MM.1S (cell line): ENCODE data around the gene CYP19A1.

ENCODE experiments used
- EZH2 ChIP-seq: fragments of 300-600 bp; sonication (generic); optimal IDR thresholded peaks from 2 replicates; pipeline ENCODE3; 2017; ENCODE audit warnings: low read depth, mild to moderate bottlenecking, antibody characterized with exemption, low read length, mixed read lengths
- EZH2phosphoT487 ChIP-seq: fragments of 300-600 bp; sonication (generic); IDR thresholded peaks from 2 replicates; pipeline ENCODE4 v1.6.1; 2018; ENCODE audit warnings: antibody characterized with exemption, low read length
- TF ChIP-seq, protein P1 (sequence below): fragments of 300-600 bp; sonication (generic); IDR thresholded peaks from 2 replicates; pipeline ENCODE4 v1.5.1; 2016; ENCODE audit warnings: antibody characterized with exemption, low read length, mixed read lengths

DNA sequence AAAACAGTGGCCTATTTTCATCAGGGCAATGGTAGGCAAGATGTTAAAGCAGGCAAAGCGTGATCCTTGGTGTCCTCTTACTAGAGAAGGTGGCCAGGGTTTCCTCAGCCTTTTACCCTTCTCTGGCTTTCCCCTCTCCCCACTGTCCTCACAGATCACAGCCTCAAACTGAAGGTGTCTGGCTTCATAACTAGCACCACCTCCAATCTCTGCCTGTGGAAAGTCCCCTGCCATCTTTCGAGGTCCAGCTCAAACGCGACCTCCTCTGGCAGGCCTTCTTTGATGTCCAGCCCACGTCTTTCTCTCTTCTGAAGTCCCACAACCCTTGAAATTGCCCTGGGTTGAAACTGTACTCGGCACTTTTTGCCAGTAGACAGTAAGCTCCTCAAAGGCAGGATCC, 35.9 kb downstream of the CYP19A1 start:
- TF ChIP-seq, protein P1, sequence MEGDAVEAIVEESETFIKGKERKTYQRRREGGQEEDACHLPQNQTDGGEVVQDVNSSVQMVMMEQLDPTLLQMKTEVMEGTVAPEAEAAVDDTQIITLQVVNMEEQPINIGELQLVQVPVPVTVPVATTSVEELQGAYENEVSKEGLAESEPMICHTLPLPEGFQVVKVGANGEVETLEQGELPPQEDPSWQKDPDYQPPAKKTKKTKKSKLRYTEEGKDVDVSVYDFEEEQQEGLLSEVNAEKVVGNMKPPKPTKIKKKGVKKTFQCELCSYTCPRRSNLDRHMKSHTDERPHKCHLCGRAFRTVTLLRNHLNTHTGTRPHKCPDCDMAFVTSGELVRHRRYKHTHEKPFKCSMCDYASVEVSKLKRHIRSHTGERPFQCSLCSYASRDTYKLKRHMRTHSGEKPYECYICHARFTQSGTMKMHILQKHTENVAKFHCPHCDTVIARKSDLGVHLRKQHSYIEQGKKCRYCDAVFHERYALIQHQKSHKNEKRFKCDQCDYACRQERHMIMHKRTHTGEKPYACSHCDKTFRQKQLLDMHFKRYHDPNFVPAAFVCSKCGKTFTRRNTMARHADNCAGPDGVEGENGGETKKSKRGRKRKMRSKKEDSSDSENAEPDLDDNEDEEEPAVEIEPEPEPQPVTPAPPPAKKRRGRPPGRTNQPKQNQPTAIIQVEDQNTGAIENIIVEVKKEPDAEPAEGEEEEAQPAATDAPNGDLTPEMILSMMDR, result no peak
- TF ChIP-seq EZH2 (no peak), EZH2phosphoT487 (no peak)
